Measurements from ENCODE around the gene PGC. TPM values are rescaled to one million over a fixed set of nuclear protein-coding genes. Genes with fewer than 3 reads are reported as not detected.

PGC gene
- total RNA-seq, 1 donor from 2014 or later: not detected

DNA sequence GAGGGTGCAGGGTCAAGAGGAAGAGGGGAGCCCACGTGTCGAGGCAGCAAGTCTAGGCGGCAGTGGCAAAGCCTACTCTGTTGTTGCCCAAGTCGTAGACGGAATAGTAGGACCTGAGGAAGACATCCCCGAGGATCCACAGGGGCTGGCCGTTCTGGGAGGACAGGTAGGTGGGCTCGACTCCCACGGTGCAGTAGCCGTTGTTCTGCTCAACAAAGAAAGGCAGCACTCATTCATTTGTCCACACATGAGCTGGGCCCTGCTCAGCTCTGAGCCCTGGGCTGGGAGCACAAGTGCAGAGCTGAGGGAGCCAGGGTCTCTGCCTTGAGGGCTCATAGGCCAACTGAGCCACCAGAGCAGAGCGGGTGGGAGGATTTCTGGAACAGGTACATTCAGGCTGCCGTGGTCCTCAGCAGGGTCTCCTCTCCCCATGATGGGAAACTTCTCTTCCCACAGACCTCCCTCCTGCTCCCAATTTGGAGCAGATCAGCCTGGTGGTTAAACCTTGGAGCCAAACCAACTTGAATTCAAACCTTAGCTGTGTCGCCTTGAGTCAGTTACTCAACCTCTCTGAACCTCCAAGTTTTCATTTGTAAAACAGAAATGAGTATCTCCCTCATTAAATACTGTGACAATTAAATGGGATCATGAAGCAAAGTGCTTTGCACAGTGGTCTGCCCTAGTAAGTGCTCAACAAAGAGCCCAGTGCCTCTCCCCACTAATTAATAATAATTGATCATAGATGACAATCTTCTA, 10.2 kb downstream of the PGC start:
- Mint-ChIP-seq H3K4me1 (ENCODE audit: unreplicated experiment) (peaks cover 24% of the 10 kb centered on the region), H3K4me3 (ENCODE audit: unreplicated experiment) (no peak overlapping the region)

DNA sequence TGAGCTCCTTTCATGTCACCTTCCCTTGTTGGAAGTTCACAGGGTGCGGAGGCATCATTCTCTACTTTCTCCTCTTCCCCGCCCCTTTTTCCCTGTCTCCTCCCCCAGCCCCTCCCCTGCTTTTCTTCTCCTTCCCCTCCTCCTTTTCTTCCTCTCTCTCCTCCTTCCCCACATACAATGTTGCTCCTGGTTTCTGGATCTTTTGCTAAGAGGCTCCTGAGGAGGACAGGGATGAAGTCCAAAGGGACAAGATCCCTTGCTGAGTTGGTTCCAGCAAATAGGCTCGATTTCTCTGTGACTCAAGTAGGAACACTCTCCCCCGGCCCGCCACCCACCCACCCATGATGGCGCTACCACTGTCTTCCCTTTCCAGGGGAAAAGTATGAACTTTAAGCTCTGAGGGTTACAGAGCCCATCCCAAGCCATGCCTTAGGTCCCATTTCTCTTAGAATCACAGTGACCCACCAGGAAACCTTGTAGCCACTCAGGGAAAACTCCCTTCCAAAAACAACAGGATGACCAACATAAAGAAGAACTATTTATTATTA, 10.9 kb downstream of the PGC start:
- Mint-ChIP-seq H3K27ac (ENCODE audit: unreplicated experiment) (no peak overlapping the region), H3K27me3 (ENCODE audit: unreplicated experiment) (no peaks in the 10 kb centered on the region), H3K9me3 (ENCODE audit: unreplicated experiment) (no peaks in the 10 kb centered on the region), H3K4me1 (ENCODE audit: unreplicated experiment) (peaks cover 18% of the 10 kb centered on the region), H3K36me3 (ENCODE audit: low read depth, unreplicated experiment) (no peaks in the 10 kb centered on the region), H3K4me3 (ENCODE audit: unreplicated experiment) (peak overlapping the region; percentile 80)
- TF ChIP-seq, protein P1, sequence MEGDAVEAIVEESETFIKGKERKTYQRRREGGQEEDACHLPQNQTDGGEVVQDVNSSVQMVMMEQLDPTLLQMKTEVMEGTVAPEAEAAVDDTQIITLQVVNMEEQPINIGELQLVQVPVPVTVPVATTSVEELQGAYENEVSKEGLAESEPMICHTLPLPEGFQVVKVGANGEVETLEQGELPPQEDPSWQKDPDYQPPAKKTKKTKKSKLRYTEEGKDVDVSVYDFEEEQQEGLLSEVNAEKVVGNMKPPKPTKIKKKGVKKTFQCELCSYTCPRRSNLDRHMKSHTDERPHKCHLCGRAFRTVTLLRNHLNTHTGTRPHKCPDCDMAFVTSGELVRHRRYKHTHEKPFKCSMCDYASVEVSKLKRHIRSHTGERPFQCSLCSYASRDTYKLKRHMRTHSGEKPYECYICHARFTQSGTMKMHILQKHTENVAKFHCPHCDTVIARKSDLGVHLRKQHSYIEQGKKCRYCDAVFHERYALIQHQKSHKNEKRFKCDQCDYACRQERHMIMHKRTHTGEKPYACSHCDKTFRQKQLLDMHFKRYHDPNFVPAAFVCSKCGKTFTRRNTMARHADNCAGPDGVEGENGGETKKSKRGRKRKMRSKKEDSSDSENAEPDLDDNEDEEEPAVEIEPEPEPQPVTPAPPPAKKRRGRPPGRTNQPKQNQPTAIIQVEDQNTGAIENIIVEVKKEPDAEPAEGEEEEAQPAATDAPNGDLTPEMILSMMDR (IDR thresholded peaks at IDR 0.05; ENCODE audit: unreplicated experiment): no peak
- no peak for DNase-seq (ENCODE audit: low spot score)

More for the DNA sequence above, 10.2 kb downstream of the PGC start:
- TF ChIP-seq, protein P1 (IDR thresholded peaks at IDR 0.05; ENCODE audit: unreplicated experiment): no peak
- Mint-ChIP-seq H3K9me3 (ENCODE audit: unreplicated experiment) (no peaks in the 10 kb centered on the region), H3K36me3 (ENCODE audit: low read depth, unreplicated experiment) (no peaks in the 10 kb centered on the region), H3K27me3 (ENCODE audit: unreplicated experiment) (peaks cover 3% of the 10 kb centered on the region), H3K27ac (ENCODE audit: unreplicated experiment) (no peak overlapping the region)
- no peak for DNase-seq (ENCODE audit: low spot score)

DNA sequence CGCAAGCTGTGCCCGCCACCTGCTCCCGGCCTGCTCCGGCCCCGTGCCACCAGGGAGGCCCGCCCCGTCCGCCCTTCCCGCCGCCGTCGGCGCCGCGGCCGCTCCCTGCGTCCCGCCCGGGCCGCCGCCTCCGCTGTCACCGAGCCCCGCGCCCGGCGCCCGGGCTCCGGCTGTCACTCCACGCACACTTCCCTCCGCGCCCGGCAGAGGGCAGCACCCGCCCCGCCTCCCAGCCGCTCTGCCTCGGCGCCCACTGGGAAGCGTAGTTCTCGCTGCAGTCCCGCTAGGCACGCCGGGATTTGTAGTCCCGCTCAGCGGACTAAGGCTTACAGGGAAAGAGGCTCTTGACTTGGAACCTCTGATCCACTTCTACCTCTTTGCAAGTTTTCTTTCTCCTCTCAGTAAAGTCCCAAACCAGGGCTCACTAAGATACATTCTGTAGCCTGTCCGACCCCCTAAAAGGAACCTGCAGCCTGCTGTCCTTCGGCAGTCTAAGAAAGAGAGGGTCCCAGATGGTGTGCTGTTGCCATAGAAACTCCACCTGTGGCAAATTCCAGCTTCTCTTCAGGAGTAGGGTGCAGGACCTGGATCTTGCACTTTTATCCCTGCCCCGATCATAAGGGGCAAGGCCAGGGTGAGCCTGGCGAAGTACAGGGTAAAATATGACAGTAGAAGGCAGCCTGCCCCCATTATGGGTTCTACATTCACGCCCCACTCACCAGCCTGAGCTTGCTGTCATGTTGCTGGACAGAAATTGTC, 11.6 kb downstream of the PGC start, which contains the start of gene TFEB:
Gene TFEB (minus strand): TSS at position 182 of the 759 bp plus-strand sequence. CDS start 44,395 bp downstream, outside the sequence.
- Mint-ChIP-seq H3K4me3 (ENCODE audit: unreplicated experiment) (peak within 1 kb of the TSS; percentile 80), H3K36me3 (ENCODE audit: low read depth, unreplicated experiment) (no peaks in the 10 kb centered on the region), H3K9me3 (ENCODE audit: unreplicated experiment) (no peaks in the 10 kb centered on the region), H3K4me1 (ENCODE audit: unreplicated experiment) (peaks cover 18% of the 10 kb centered on the region), H3K27ac (ENCODE audit: unreplicated experiment) (no peak within 1 kb of the TSS), H3K27me3 (ENCODE audit: unreplicated experiment) (no peaks in the 10 kb centered on the region)
- peak; percentile 96 for DNase-seq (ENCODE audit: low spot score)
- TF ChIP-seq, protein P1 (IDR thresholded peaks at IDR 0.05; ENCODE audit: unreplicated experiment): peak; percentile 96

DNA sequence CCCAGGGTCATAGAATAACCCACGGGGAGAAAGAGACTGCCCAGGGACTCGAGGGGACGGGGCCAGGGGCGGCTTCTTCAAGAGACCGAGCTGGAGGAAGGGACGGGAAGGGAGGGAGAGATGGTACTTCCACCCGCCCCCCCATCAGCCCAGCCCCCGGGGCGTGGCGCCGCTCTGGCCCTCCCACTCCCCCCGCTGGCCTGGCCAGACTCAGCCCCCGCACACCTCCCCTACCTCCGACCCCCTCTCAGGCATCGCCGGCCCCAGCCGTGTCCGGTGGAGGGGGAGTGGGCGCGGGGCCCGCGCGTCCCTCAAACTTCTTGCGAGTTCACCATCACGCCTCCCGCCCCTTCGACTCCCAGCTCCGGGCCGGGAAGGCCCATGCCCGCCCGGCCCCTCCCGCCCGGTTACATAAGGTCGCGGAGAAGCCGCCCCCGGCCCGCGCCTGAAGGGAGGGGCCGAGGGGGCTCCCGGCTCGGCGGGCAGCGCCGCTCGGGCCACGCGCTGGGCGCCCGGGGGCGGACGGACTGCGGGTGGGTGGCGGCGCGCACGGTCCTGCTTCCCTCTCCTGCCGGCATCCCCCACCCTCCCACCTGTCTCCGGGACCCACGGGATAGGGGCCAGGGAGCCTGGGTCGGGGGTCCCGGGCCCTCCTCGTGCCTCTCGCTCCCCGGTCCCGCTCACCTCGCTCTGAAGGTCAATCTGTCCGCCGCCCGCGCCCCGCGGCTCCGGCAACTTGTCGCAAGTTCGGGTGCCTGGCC, 12.4 kb downstream of the PGC start:
- Mint-ChIP-seq H3K4me3 (ENCODE audit: unreplicated experiment) (peak overlapping the region; percentile 51), H3K4me1 (ENCODE audit: unreplicated experiment) (peaks cover 13% of the 10 kb centered on the region), H3K27ac (ENCODE audit: unreplicated experiment) (no peak overlapping the region), H3K36me3 (ENCODE audit: low read depth, unreplicated experiment) (no peaks in the 10 kb centered on the region), H3K27me3 (ENCODE audit: unreplicated experiment) (no peaks in the 10 kb centered on the region), H3K9me3 (ENCODE audit: unreplicated experiment) (no peaks in the 10 kb centered on the region)
- DNase-seq (ENCODE audit: low spot score): peak; percentile 66
- TF ChIP-seq, protein P1 (IDR thresholded peaks at IDR 0.05; ENCODE audit: unreplicated experiment): no peak

Measured in endothelial cell (in vitro differentiated cells).